Neural progenitor cell (in vitro differentiated cells): Measurements from ENCODE around the gene RHOJ. TPM values are rescaled to one million over a fixed set of nuclear protein-coding genes. Genes with fewer than 3 reads are reported as not detected.

Experiments used
- DNase-seq: peaks from one replicate; pipeline ENCODE4 v3.0.0-alpha.2; 2016; ENCODE audit warnings: low spot score
- H2AFZ ChIP-seq: fragments of 200-600 bp; sonication (generic); replicated peaks from 2 replicates; pipeline ENCODE4 v1.6.1; 2016; ENCODE audit warnings: antibody characterized with exemption
- H3F3A ChIP-seq: fragments of 200-600 bp; sonication (generic); 2 replicates; pipeline ENCODE4 v1.6.1; 2016; ENCODE audit warnings: antibody characterized with exemption, low read depth
- H3K27ac ChIP-seq: fragments of 200-600 bp; sonication (generic); 2 replicates; pipeline ENCODE4 v1.5.1; 2016; ENCODE audit warnings: mild to moderate bottlenecking
- H3K27me3 ChIP-seq: fragments of 200-600 bp; sonication (generic); 2 replicates; pipeline ENCODE4 v1.6.1; 2016; ENCODE audit warnings: mild to moderate bottlenecking, moderate library complexity
- H3K36me3 ChIP-seq: fragments of 200-600 bp; sonication (generic); 2 replicates; pipeline ENCODE4 v1.5.1; 2016
- H3K4me1 ChIP-seq: fragments of 200-600 bp; sonication (generic); 2 replicates; pipeline ENCODE4 v1.6.1; 2016; ENCODE audit warnings: mixed run types
- H3K4me2 ChIP-seq: fragments of 200-600 bp; sonication (generic); 2 replicates; pipeline ENCODE4 v1.6.1; 2016
- H3K4me3 ChIP-seq: fragments of 200-600 bp; sonication (generic); 2 replicates; pipeline ENCODE4 v1.5.1; 2016
- H3K79me2 ChIP-seq: fragments of 200-600 bp; sonication (generic); 2 replicates; pipeline ENCODE4 v1.6.1; 2016; ENCODE audit warnings: low read depth
- H3K9ac ChIP-seq: fragments of 200-600 bp; sonication (generic); 2 replicates; pipeline ENCODE4 v1.6.1; 2016
- H3K9me3 ChIP-seq: fragments of 200-600 bp; sonication (generic); 2 replicates; pipeline ENCODE4 v1.5.1; 2016; ENCODE audit warnings: low read depth
- H4K20me1 ChIP-seq: fragments of 200-600 bp; sonication (generic); 2 replicates; pipeline ENCODE4 v1.6.1; 2016; ENCODE audit warnings: low read depth
- H3K27ac Mint-ChIP-seq: 3 replicates; pipeline ENCODE4 v1.8.0; 2021; ENCODE audit warnings: mixed read lengths
- H3K27me3 Mint-ChIP-seq: 2 replicates; pipeline ENCODE4 v1.8.0; 2022; ENCODE audit warnings: low read depth, mild to moderate bottlenecking, inconsistent platforms, moderate library complexity, mixed read lengths; ENCODE audit not compliant: insufficient read depth
- H3K36me3 Mint-ChIP-seq: 3 replicates; pipeline ENCODE4 v1.8.0; 2021; ENCODE audit warnings: mixed read lengths
- H3K4me1 Mint-ChIP-seq: 3 replicates; pipeline ENCODE4 v1.8.0; 2021; ENCODE audit warnings: mixed read lengths
- H3K4me3 Mint-ChIP-seq: 3 replicates; pipeline ENCODE4 v1.8.0; 2021; ENCODE audit warnings: mild to moderate bottlenecking, moderate library complexity, mixed read lengths
- H3K9me3 Mint-ChIP-seq: 3 replicates; pipeline ENCODE4 v1.8.0; 2020; ENCODE audit warnings: mixed read lengths
- CTCF ChIP-seq: fragments of 200-600 bp; sonication (generic); IDR thresholded peaks from 2 replicates; pipeline ENCODE4 v1.5.1; 2017; ENCODE audit warnings: antibody characterized with exemption, mild to moderate bottlenecking
- EZH2 ChIP-seq: fragments of 200-600 bp; sonication (generic); IDR thresholded peaks from 2 replicates; pipeline ENCODE4 v1.6.1; 2017; ENCODE audit warnings: antibody characterized with exemption, mild to moderate bottlenecking, moderate library complexity
- EZH2phosphoT487 ChIP-seq: fragments of 200-600 bp; sonication (generic); IDR thresholded peaks from 2 replicates; pipeline ENCODE4 v1.6.1; 2017; ENCODE audit warnings: antibody characterized with exemption
- total RNA-seq: library from RNA; depleted of rRNA; stranded (reverse); fragments of >200 nt; gene quantifications from 2 replicates; pipeline ENCODE4 v1.2.3, GENCODE V29; 2015; ENCODE audit warnings: low replicate concordance

The RHOJ gene
- total RNA-seq, 1 donor from 2014 or later = not detected

GRCh38 chr14:63243646-63244045 lies 39.4 kb downstream of the RHOJ start:
- TF ChIP-seq EZH2 (no peak), CTCF (no peak), EZH2phosphoT487 (no peak)
- H3K27ac ChIP-seq = no peak overlapping the region

GRCh38 chr14:63245893-63246292 lies 41.6 kb downstream of the RHOJ start:
- no peaks in the 10 kb centered on the region for H4K20me1 ChIP-seq
- Mint-ChIP-seq H3K9me3 (peaks cover 2% of the 10 kb centered on the region), H3K36me3 (peaks cover 3% of the 10 kb centered on the region), H3K27ac (no peak overlapping the region), H3K4me3 (no peak overlapping the region), H3K4me1 (peaks cover 9% of the 10 kb centered on the region), H3K27me3 (no peaks in the 10 kb centered on the region)
- no peaks in the 10 kb centered on the region for H3K27me3 ChIP-seq
- H3K4me3 ChIP-seq = no peak overlapping the region
- H3K9me3 ChIP-seq = no peaks in the 10 kb centered on the region
- H2AFZ ChIP-seq = no peak overlapping the region
- H3K79me2 ChIP-seq = no peaks in the 10 kb centered on the region
- no peak overlapping the region for H3K4me2 ChIP-seq
- TF ChIP-seq EZH2 = no peak
- no peak for TF ChIP-seq EZH2phosphoT487
- no peak for TF ChIP-seq CTCF
- no peaks in the 10 kb centered on the region for H3K36me3 ChIP-seq
- DNase-seq = no peak
- no peak overlapping the region for H3K27ac ChIP-seq
- H3K4me1 ChIP-seq = no peaks in the 10 kb centered on the region
- H3F3A ChIP-seq = no peaks in the 10 kb centered on the region
- H3K9ac ChIP-seq = no peak overlapping the region

More at GRCh38 chr14:63243646-63244045, 39.4 kb downstream of the RHOJ start:
- H3K27me3 Mint-ChIP-seq = no peaks in the 10 kb centered on the region
- H3K4me1 Mint-ChIP-seq = peaks cover 5% of the 10 kb centered on the region
- Histone ChIP-seq H3K9me3 (no peaks in the 10 kb centered on the region), H3K79me2 (no peaks in the 10 kb centered on the region), H3F3A (no peaks in the 10 kb centered on the region), H4K20me1 (no peaks in the 10 kb centered on the region), H3K9ac (no peak overlapping the region), H3K4me2 (no peak overlapping the region), H3K4me1 (no peaks in the 10 kb centered on the region), H3K4me3 (no peak overlapping the region), H3K27me3 (no peaks in the 10 kb centered on the region), H3K36me3 (no peaks in the 10 kb centered on the region), H2AFZ (no peak overlapping the region)
- H3K9me3 Mint-ChIP-seq = no peaks in the 10 kb centered on the region
- no peak overlapping the region for H3K27ac Mint-ChIP-seq
- no peak for DNase-seq
- H3K36me3 Mint-ChIP-seq = peaks cover 3% of the 10 kb centered on the region
- no peak overlapping the region for H3K4me3 Mint-ChIP-seq

- Mint-ChIP-seq H3K36me3 (peaks cover 5% of the 10 kb centered on the region), H3K27me3 (no peaks in the 10 kb centered on the region), H3K4me3 (no peak overlapping the region), H3K4me1 (peaks cover 9% of the 10 kb centered on the region), H3K27ac (no peak overlapping the region), H3K9me3 (peaks cover 2% of the 10 kb centered on the region)
- no peaks in the 10 kb centered on the region for H3K27me3 ChIP-seq
- H3K9me3 ChIP-seq = no peaks in the 10 kb centered on the region
- H3K9ac ChIP-seq = no peak overlapping the region
- TF ChIP-seq CTCF = no peak
- no peak for TF ChIP-seq EZH2phosphoT487
- no peak for TF ChIP-seq EZH2
- no peak for DNase-seq
- H3K4me1 ChIP-seq = no peaks in the 10 kb centered on the region
- H3K4me2 ChIP-seq = no peak overlapping the region
- no peaks in the 10 kb centered on the region for H3K79me2 ChIP-seq
- H3F3A ChIP-seq = no peaks in the 10 kb centered on the region
- no peaks in the 10 kb centered on the region for H3K36me3 ChIP-seq
- H3K27ac ChIP-seq = no peak overlapping the region
- no peak overlapping the region for H2AFZ ChIP-seq
- no peak overlapping the region for H3K4me3 ChIP-seq
- H4K20me1 ChIP-seq = no peaks in the 10 kb centered on the region
Measured at GRCh38 chr14:63248211-63248610, 44.0 kb downstream of the RHOJ start.
